Measurements from ENCODE around the gene HEPN1. TPM values are rescaled to one million over a fixed set of nuclear protein-coding genes. Genes with fewer than 3 reads are reported as not detected.
A peak's percentile ranks its signal among the peaks of the same experiment; 100 is the strongest.

Gene HEPN1
- total and polyA plus RNA-seq, 4 donors = 0.51 TPM; not detected in 3

- no peaks in the 10 kb centered on the region for H3K36me3 ChIP-seq (ENCODE audit: control insufficient read depth in 1 of 2, insufficient read depth in 2 of 2, low read length in 1 of 2)
- H3K4me3 ChIP-seq (ENCODE audit: low read length in 2 of 2) = no peak overlapping the region
- no peaks in the 10 kb centered on the region for H3K27me3 ChIP-seq (ENCODE audit: control insufficient read depth in 1 of 2, insufficient read depth in 2 of 2, low read length in 1 of 2)
- ATAC-seq (ENCODE audit: low FRiP score) = no peak
- H3K4me1 ChIP-seq (ENCODE audit: control insufficient read depth in 1 of 2, insufficient read depth in 2 of 2, low read length in 2 of 2) = no peaks in the 10 kb centered on the region
- no peaks in the 10 kb centered on the region for H3K9me3 ChIP-seq (ENCODE audit: control insufficient read depth, low read length)
- intact Hi-C loops (cut with DNase I) = no loop called here
- DNase-seq = no peak
- no peak overlapping the region for H3K27ac ChIP-seq (ENCODE audit: low read depth in 1 of 2, low read length in 2 of 2)
- WGBS, 2 donors = 93% methylated on average over 20 of the region's 20 CpGs
These were observed 23.5 kb upstream of the HEPN1 start for GRCh38 chr11:124895471-124895971.

GRCh38 chr11:124896071-124896750 is 22.8 kb upstream of the HEPN1 start:
- ATAC-seq (ENCODE audit: low FRiP score) = no peak
- intact Hi-C loops (cut with DNase I) = no loop called here
- no peak overlapping the region for H3K27ac ChIP-seq (ENCODE audit: low read depth in 1 of 2, low read length in 2 of 2)
- no peak overlapping the region for H3K4me3 ChIP-seq (ENCODE audit: low read length in 2 of 2)
- H3K27me3 ChIP-seq (ENCODE audit: control insufficient read depth in 1 of 2, insufficient read depth in 2 of 2, low read length in 1 of 2) = no peaks in the 10 kb centered on the region
- DNase-seq = no peak
- no peaks in the 10 kb centered on the region for H3K36me3 ChIP-seq (ENCODE audit: control insufficient read depth in 1 of 2, insufficient read depth in 2 of 2, low read length in 1 of 2)
- no peaks in the 10 kb centered on the region for H3K4me1 ChIP-seq (ENCODE audit: control insufficient read depth in 1 of 2, insufficient read depth in 2 of 2, low read length in 2 of 2)
- 92 to 93% methylated on average over 15 to 16 of the region's 16 CpGs for WGBS, 2 donors
- H3K9me3 ChIP-seq (ENCODE audit: control insufficient read depth, low read length) = no peaks in the 10 kb centered on the region

GRCh38 chr11:124896821-124897391 is 22.1 kb upstream of the HEPN1 start:
- Histone ChIP-seq H3K36me3 (ENCODE audit: control insufficient read depth in 1 of 2, insufficient read depth in 2 of 2, low read length in 1 of 2) (no peaks in the 10 kb centered on the region), H3K9me3 (ENCODE audit: control insufficient read depth, low read length) (no peaks in the 10 kb centered on the region), H3K27ac (ENCODE audit: low read depth in 1 of 2, low read length in 2 of 2) (no peak overlapping the region), H3K4me1 (ENCODE audit: control insufficient read depth in 1 of 2, insufficient read depth in 2 of 2, low read length in 2 of 2) (no peaks in the 10 kb centered on the region), H3K4me3 (ENCODE audit: low read length in 2 of 2) (no peak overlapping the region), H3K27me3 (ENCODE audit: control insufficient read depth in 1 of 2, insufficient read depth in 2 of 2, low read length in 1 of 2) (no peaks in the 10 kb centered on the region)
- peak in 1 of 2 donors; percentile 66 for DNase-seq
- 90 to 94% methylated on average over 9 of the region's 9 CpGs for WGBS, 2 donors
- no peak for ATAC-seq (ENCODE audit: low FRiP score)
- intact Hi-C loops (cut with DNase I) = no loop called here

GRCh38 chr11:124897674-124898262 is 21.3 kb upstream of the HEPN1 start, which contains the start of gene ROBO4:
Gene ROBO4 (minus strand): TSS chr11:124897865. CDS start chr11:124897795, 70 bp downstream.
- no peaks in the 10 kb centered on the region for H3K4me1 ChIP-seq (ENCODE audit: control insufficient read depth in 1 of 2, insufficient read depth in 2 of 2, low read length in 2 of 2)
- no peaks in the 10 kb centered on the region for H3K9me3 ChIP-seq (ENCODE audit: control insufficient read depth, low read length)
- DNase-seq (no peak), ATAC-seq (ENCODE audit: low FRiP score) (peak; percentile 46)
- no peak within 1 kb of the TSS for H3K4me3 ChIP-seq (ENCODE audit: low read length in 2 of 2)
- intact Hi-C loops (cut with DNase I) = no loop called here
- WGBS, 2 donors = 80 to 88% methylated on average over 12 of the region's 12 CpGs
- H3K27me3 ChIP-seq (ENCODE audit: control insufficient read depth in 1 of 2, insufficient read depth in 2 of 2, low read length in 1 of 2) = no peaks in the 10 kb centered on the region
- no peak within 1 kb of the TSS for H3K27ac ChIP-seq (ENCODE audit: low read depth in 1 of 2, low read length in 2 of 2)
- H3K36me3 ChIP-seq (ENCODE audit: control insufficient read depth in 1 of 2, insufficient read depth in 2 of 2, low read length in 1 of 2) = no peaks in the 10 kb centered on the region

DNA sequence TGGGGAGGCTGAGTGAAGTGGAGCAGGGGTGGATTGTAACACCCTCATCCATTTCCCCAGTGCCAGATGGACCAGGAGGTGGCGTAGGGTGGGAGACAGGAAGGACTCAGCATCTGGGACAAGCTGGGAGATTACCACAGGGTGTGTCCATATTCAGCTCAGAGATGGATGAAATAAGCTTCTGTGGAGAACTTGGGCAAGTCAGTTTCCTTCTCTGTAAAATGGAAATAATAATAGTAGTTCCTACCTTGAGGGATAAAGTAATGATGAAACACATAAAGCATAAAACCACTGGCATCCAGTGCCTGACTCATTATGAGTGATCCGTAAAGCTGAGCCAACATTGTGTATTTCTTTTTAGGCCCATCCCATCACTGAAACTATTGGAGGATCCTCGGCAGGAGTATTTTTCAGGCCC is 20.8 kb upstream of the HEPN1 start:
- H3K4me3 ChIP-seq (ENCODE audit: low read length in 2 of 2) = no peak overlapping the region
- WGBS, 2 donors = 53 to 58% methylated on average over 3 of the region's 3 CpGs
- H3K9me3 ChIP-seq (ENCODE audit: control insufficient read depth, low read length) = no peaks in the 10 kb centered on the region
- no peaks in the 10 kb centered on the region for H3K36me3 ChIP-seq (ENCODE audit: control insufficient read depth in 1 of 2, insufficient read depth in 2 of 2, low read length in 1 of 2)
- DNase-seq (no peak), ATAC-seq (ENCODE audit: low FRiP score) (no peak)
- no peaks in the 10 kb centered on the region for H3K27me3 ChIP-seq (ENCODE audit: control insufficient read depth in 1 of 2, insufficient read depth in 2 of 2, low read length in 1 of 2)
- no peaks in the 10 kb centered on the region for H3K4me1 ChIP-seq (ENCODE audit: control insufficient read depth in 1 of 2, insufficient read depth in 2 of 2, low read length in 2 of 2)
- intact Hi-C loops (cut with DNase I) = no loop called here
- H3K27ac ChIP-seq (ENCODE audit: low read depth in 1 of 2, low read length in 2 of 2) = no peak overlapping the region

DNA sequence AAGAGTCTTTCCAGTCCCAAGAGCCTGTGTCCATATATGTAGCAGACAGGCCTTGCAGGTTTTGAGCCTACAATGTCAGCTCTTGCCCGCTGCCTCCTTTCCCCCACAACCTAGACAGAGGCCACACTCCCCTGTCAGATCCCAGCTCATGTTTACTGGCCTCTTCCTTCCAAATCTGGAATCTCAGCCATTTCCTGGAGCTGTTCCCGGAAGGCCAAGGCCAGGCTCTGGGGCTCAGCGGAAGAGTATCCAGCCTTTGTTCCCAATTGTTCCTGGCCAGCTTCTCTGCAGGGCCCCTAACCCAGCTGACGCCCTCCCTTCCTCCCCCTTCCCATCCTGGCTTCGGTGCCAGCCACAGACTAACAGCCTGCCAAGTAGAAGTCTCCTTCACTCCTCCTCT is 20.3 kb upstream of the HEPN1 start:
- 33 to 34% methylated on average over 5 of the region's 5 CpGs for WGBS, 2 donors
- DNase-seq (no peak), ATAC-seq (ENCODE audit: low FRiP score) (peak; percentile 23)
- Histone ChIP-seq H3K4me3 (ENCODE audit: low read length in 2 of 2) (no peak overlapping the region), H3K36me3 (ENCODE audit: control insufficient read depth in 1 of 2, insufficient read depth in 2 of 2, low read length in 1 of 2) (no peaks in the 10 kb centered on the region), H3K9me3 (ENCODE audit: control insufficient read depth, low read length) (no peaks in the 10 kb centered on the region), H3K27ac (ENCODE audit: low read depth in 1 of 2, low read length in 2 of 2) (no peak overlapping the region), H3K27me3 (ENCODE audit: control insufficient read depth in 1 of 2, insufficient read depth in 2 of 2, low read length in 1 of 2) (no peaks in the 10 kb centered on the region), H3K4me1 (ENCODE audit: control insufficient read depth in 1 of 2, insufficient read depth in 2 of 2, low read length in 2 of 2) (no peaks in the 10 kb centered on the region)
- intact Hi-C loops (cut with DNase I) = no loop called here

DNA sequence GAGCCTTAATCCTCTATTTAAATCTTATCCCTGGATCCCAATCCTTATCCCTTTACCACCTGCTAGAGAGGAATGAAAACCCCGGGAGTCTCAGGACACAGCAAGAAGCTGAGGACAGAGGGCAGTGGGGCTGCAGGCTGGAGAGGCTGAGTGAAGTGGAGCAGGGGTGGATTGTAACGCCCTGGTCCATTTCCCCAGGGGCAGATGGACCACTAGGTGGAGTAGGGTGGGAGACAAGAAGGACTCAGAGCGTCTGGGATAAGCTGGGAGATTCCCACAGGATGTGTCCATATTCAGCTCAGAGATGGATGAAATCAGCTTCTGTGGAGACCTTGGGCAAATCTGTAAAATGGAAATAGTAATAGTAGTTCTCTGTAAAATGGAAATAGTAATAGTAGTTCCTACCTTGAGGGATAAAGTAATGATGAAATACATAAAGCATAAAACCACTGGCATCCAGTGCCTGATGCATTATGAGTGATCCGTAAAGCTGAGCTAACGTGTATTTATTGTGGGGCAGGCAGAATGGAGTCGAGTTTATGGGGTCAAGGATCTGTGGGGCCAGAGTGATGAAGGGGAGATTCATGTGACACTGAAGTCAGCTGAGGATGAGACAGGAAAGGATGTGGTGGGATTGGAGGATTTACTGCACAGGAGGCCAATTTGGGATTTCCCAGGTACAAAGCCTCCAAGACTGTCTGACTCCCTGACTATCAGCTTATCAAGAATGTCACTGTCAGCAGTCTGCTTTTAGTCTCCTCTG is 19.5 kb upstream of the HEPN1 start:
- intact Hi-C loops (cut with DNase I) = no loop called here
- no peak for DNase-seq
- Histone ChIP-seq H3K36me3 (ENCODE audit: control insufficient read depth in 1 of 2, insufficient read depth in 2 of 2, low read length in 1 of 2) (no peaks in the 10 kb centered on the region), H3K4me3 (ENCODE audit: low read length in 2 of 2) (no peak overlapping the region), H3K4me1 (ENCODE audit: control insufficient read depth in 1 of 2, insufficient read depth in 2 of 2, low read length in 2 of 2) (no peaks in the 10 kb centered on the region), H3K9me3 (ENCODE audit: control insufficient read depth, low read length) (no peaks in the 10 kb centered on the region), H3K27ac (ENCODE audit: low read depth in 1 of 2, low read length in 2 of 2) (no peak overlapping the region), H3K27me3 (ENCODE audit: control insufficient read depth in 1 of 2, insufficient read depth in 2 of 2, low read length in 1 of 2) (no peaks in the 10 kb centered on the region)
- WGBS, 2 donors = 71 to 75% methylated on average over 6 of the region's 6 CpGs
- no peak for ATAC-seq (ENCODE audit: low FRiP score)

- Histone ChIP-seq H3K27ac (ENCODE audit: low read depth in 1 of 2, low read length in 2 of 2) (no peak overlapping the region), H3K9me3 (ENCODE audit: control insufficient read depth, low read length) (no peaks in the 10 kb centered on the region), H3K4me1 (ENCODE audit: control insufficient read depth in 1 of 2, insufficient read depth in 2 of 2, low read length in 2 of 2) (no peaks in the 10 kb centered on the region), H3K36me3 (ENCODE audit: control insufficient read depth in 1 of 2, insufficient read depth in 2 of 2, low read length in 1 of 2) (no peaks in the 10 kb centered on the region), H3K4me3 (ENCODE audit: low read length in 2 of 2) (no peak overlapping the region), H3K27me3 (ENCODE audit: control insufficient read depth in 1 of 2, insufficient read depth in 2 of 2, low read length in 1 of 2) (no peaks in the 10 kb centered on the region)
- 84 to 90% methylated on average over 5 of the region's 5 CpGs for WGBS, 2 donors
- ATAC-seq (ENCODE audit: low FRiP score) = peak; percentile 50
- DNase-seq = no peak
- intact Hi-C loops (cut with DNase I) = no loop called here
These were observed 18.6 kb upstream of the HEPN1 start for GRCh38 chr11:124900464-124900863.
